ENCODE data around the gene ARHGAP45. TPM values are rescaled to one million over a fixed set of nuclear protein-coding genes. Genes with fewer than 3 reads are reported as not detected.
A peak's percentile ranks its signal among the peaks of the same experiment; 100 is the strongest.

ARHGAP45 gene
- total and polyA plus RNA-seq, 9 of the 15 experiments (the other 6 are each of a cell fraction or from before 2014, with no cell fraction given) = 0.08 to 22.1 (median 4.2) TPM

GRCh38 chr19:1133471-1133929 is 66.5 kb downstream of the ARHGAP45 start (continued):
- peak; percentile 52; the same call in 1 of the 2 replicates for TF ChIP-seq PKNOX1 (IDR thresholded peaks at IDR 0.05)
- TF ChIP-seq ZNF146 (CRISPR knock-in tag; IDR thresholded peaks at IDR 0.05; ENCODE audit: unreplicated experiment) = no peak

GRCh38 chr19:1134431-1134830 is 67.5 kb downstream of the ARHGAP45 start:
- Histone ChIP-seq H3K79me2 (ENCODE audit: control insufficient read depth, insufficient read depth, low read length) (peaks cover 16% of the 10 kb centered on the region; the same call in 2 of the 3 replicates), H3K27ac (ENCODE audit: extremely low read depth, low read depth, low read length) (no peak overlapping the region), H3K9me1 (ENCODE audit: control insufficient read depth, insufficient read depth, low read length) (peaks cover 3% of the 10 kb centered on the region), H3K36me3 (ENCODE audit: control insufficient read depth, insufficient read depth, low read length) (peaks cover 7% of the 10 kb centered on the region; the same call in 1 of the 3 replicates), H3K9ac (ENCODE audit: insufficient read depth in 1 of 2, low read depth in 2 of 2, low read length in 2 of 2) (no peak overlapping the region), H3K9me3 (replicated peaks; ENCODE audit: control insufficient read depth, insufficient read depth, low read depth, low read length) (no peaks in the 10 kb centered on the region), H3K4me2 (ENCODE audit: insufficient read depth, low read length) (no peak overlapping the region), H2AFZ (ENCODE audit: low read depth, low read length) (no peak overlapping the region), H3K27me3 (ENCODE audit: control insufficient read depth in 2 of 2, insufficient read depth in 2 of 2, low read length in 2 of 2) (no peaks in the 10 kb centered on the region), H3K4me3 (no peak overlapping the region), H3K4me1 (replicated peaks in 1 of 2; ENCODE audit: control insufficient read depth in 2 of 2, insufficient read depth in 2 of 2, low read length in 2 of 2) (peaks cover 5 to 69% of the 10 kb centered on the region in 2 experiments), H4K20me1 (replicated peaks; ENCODE audit: control insufficient read depth, insufficient read depth, low read length) (no peaks in the 10 kb centered on the region; the same call in 1 of the 2 replicates)
- intact Hi-C loops (cut with micrococcal nuclease) (no loop called here), in situ Hi-C loops (cut with MboI) (no loop called here)
- no peak for DNase-seq (ENCODE audit: extremely low read depth in 1 of 4, low spot score in 3 of 4)
- 87% methylated on average over 11 of the region's 11 CpGs for WGBS (ENCODE audit: insufficient coverage, low coverage, missing lambda C conversion rate)
- BruUV-seq (replicated peaks) = no TSS peak
- no peak for FAIRE-seq
- ChIA-PET CTCF (ENCODE audit: low intra/inter-chr PET ratio) (no interaction called here), POLR2A (interaction anchor here (1.4 kb wide), 1 partner anchor 135 kb away, joined by 4 read pairs; the partner anchor contains the start of gene CIRBP)
- ATAC-seq = no peak
- TF ChIP-seq SMARCE1 (IDR thresholded peaks at IDR 0.05) = no peak
- TF ChIP-seq ZNF717 (CRISPR knock-in tag; IDR thresholded peaks at IDR 0.05) = no peak
- no peak for TF ChIP-seq SRSF9 (IDR thresholded peaks at IDR 0.05; ENCODE audit: borderline replicate concordance, low read depth, low read length)
- TF ChIP-seq BMI1 (IDR thresholded peaks at IDR 0.05; ENCODE audit: low read length) = no peak
- TF ChIP-seq STAT5A (IDR thresholded peaks at IDR 0.05; ENCODE audit: borderline replicate concordance, low read length) = no peak
- no peak for TF ChIP-seq ZNF518B (CRISPR knock-in tag; IDR thresholded peaks at IDR 0.05)
- no peak for TF ChIP-seq NR2F6 (CRISPR knock-in tag; IDR thresholded peaks at IDR 0.05)
- no peak for TF ChIP-seq SPI1 (IDR thresholded peaks at IDR 0.05; ENCODE audit: borderline replicate concordance, low read depth, low read length)
- TF ChIP-seq ZNF398 (CRISPR knock-in tag; IDR thresholded peaks at IDR 0.05) = no peak
- TF ChIP-seq CREB3 (tag; conservative IDR thresholded peaks at IDR 0.05; ENCODE audit: low read depth) = no peak
